GM18868 (cell line): Measurements from ENCODE around the gene DISC1.

Experiments
- ATAC-seq: cut with Tn5 transposase; IDR thresholded peaks from one replicate; pipeline ENCODE4 v1.9.1; 2021; ENCODE audit warnings: mild to moderate bottlenecking, moderate library complexity; ENCODE audit not compliant: unreplicated experiment

DISC1 gene

GRCh38 chr1:231842441-231842840 is 215.9 kb downstream of the DISC1 start:
- no peak for ATAC-seq

GRCh38 chr1:231844986-231845502 is 218.5 kb downstream of the DISC1 start:
- no peak for ATAC-seq

GRCh38 chr1:231847612-231848397 is 221.2 kb downstream of the DISC1 start:
- no peak for ATAC-seq

GRCh38 chr1:231849981-231850380 is 223.4 kb downstream of the DISC1 start:
- no peak for ATAC-seq

- ATAC-seq = no peak
Measured at GRCh38 chr1:231850786-231851185, 224.2 kb downstream of the DISC1 start.

- no peak for ATAC-seq
Measured at GRCh38 chr1:231853588-231854207, 227.1 kb downstream of the DISC1 start.

GRCh38 chr1:231855361-231855760 is 228.8 kb downstream of the DISC1 start:
- ATAC-seq = no peak

- ATAC-seq = no peak
Measured at GRCh38 chr1:231855926-231856325, 229.3 kb downstream of the DISC1 start.

- ATAC-seq = no peak
Measured at GRCh38 chr1:231856426-231856825, 229.8 kb downstream of the DISC1 start.

- ATAC-seq = no peak
Measured at GRCh38 chr1:231856894-231857293, 230.3 kb downstream of the DISC1 start.

- no peak for ATAC-seq
Measured at GRCh38 chr1:231857609-231858135, 231.1 kb downstream of the DISC1 start.

- no peak for ATAC-seq
Measured at GRCh38 chr1:231860221-231861088, 233.9 kb downstream of the DISC1 start.

- no peak for ATAC-seq
Measured at GRCh38 chr1:231861541-231862481, 235.2 kb downstream of the DISC1 start.

- no peak for ATAC-seq
Measured at GRCh38 chr1:231862611-231863010, 236.0 kb downstream of the DISC1 start.

GRCh38 chr1:231865331-231865730 is 238.7 kb downstream of the DISC1 start:
- no peak for ATAC-seq

- ATAC-seq = no peak
Measured at GRCh38 chr1:231866392-231867331, 240.1 kb downstream of the DISC1 start.

GRCh38 chr1:231867607-231868006 is 241.0 kb downstream of the DISC1 start:
- no peak for ATAC-seq

- peak; percentile 77 for ATAC-seq
Measured at GRCh38 chr1:231869364-231869763, 242.8 kb downstream of the DISC1 start.

GRCh38 chr1:231871471-231871870 is 244.9 kb downstream of the DISC1 start:
- no peak for ATAC-seq
